ENCODE results near the gene ANO6.

The ANO6 gene

GRCh38 chr12:45278447-45278846 lies 62.6 kb downstream of the ANO6 start:
- DNase-seq (no peak), ATAC-seq (no peak)
- no peak overlapping the region for H3K27ac Mint-ChIP-seq
- no peaks in the 10 kb centered on the region for H3K27me3 Mint-ChIP-seq
- no peaks in the 10 kb centered on the region for H3K4me1 Mint-ChIP-seq
- H3K4me3 Mint-ChIP-seq: no peak overlapping the region
- no peaks in the 10 kb centered on the region for H3K9me3 Mint-ChIP-seq

GRCh38 chr12:45279931-45280830 lies 64.3 kb downstream of the ANO6 start:
- H3K27ac Mint-ChIP-seq: no peak overlapping the region
- DNase-seq (no peak), ATAC-seq (no peak)
- no peak overlapping the region for H3K4me3 Mint-ChIP-seq
- H3K27me3 Mint-ChIP-seq: no peaks in the 10 kb centered on the region
- no peaks in the 10 kb centered on the region for H3K4me1 Mint-ChIP-seq
- no peaks in the 10 kb centered on the region for H3K9me3 Mint-ChIP-seq

GRCh38 chr12:45281994-45282393 lies 66.1 kb downstream of the ANO6 start:
- ATAC-seq: no peak
- Mint-ChIP-seq H3K4me3 (no peak overlapping the region), H3K9me3 (no peaks in the 10 kb centered on the region), H3K27me3 (no peaks in the 10 kb centered on the region), H3K27ac (no peak overlapping the region), H3K4me1 (no peaks in the 10 kb centered on the region)
- no peak for DNase-seq

- H3K4me3 Mint-ChIP-seq: no peak overlapping the region
- H3K4me1 Mint-ChIP-seq: no peaks in the 10 kb centered on the region
- ATAC-seq: no peak
- DNase-seq: no peak
- no peak overlapping the region for H3K27ac Mint-ChIP-seq
- H3K9me3 Mint-ChIP-seq: no peaks in the 10 kb centered on the region
- no peaks in the 10 kb centered on the region for H3K27me3 Mint-ChIP-seq
Observed at GRCh38 chr12:45282411-45282810, 66.5 kb downstream of the ANO6 start.

- Mint-ChIP-seq H3K9me3 (no peaks in the 10 kb centered on the region), H3K4me1 (no peaks in the 10 kb centered on the region), H3K4me3 (no peak overlapping the region), H3K27ac (no peak overlapping the region), H3K27me3 (no peaks in the 10 kb centered on the region)
- ATAC-seq (no peak), DNase-seq (no peak)
Observed at GRCh38 chr12:45284096-45284901, 68.4 kb downstream of the ANO6 start.

GRCh38 chr12:45285717-45286116 lies 69.8 kb downstream of the ANO6 start:
- Mint-ChIP-seq H3K9me3 (no peaks in the 10 kb centered on the region), H3K4me1 (no peaks in the 10 kb centered on the region), H3K4me3 (no peak overlapping the region), H3K27ac (no peak overlapping the region), H3K27me3 (no peaks in the 10 kb centered on the region)
- ATAC-seq: no peak
- no peak for DNase-seq

- DNase-seq (no peak), ATAC-seq (no peak)
- Mint-ChIP-seq H3K4me3 (no peak overlapping the region), H3K4me1 (no peaks in the 10 kb centered on the region), H3K27ac (no peak overlapping the region), H3K27me3 (no peaks in the 10 kb centered on the region), H3K9me3 (no peaks in the 10 kb centered on the region)
Observed at GRCh38 chr12:45286621-45287020, 70.7 kb downstream of the ANO6 start.

- DNase-seq: no peak
- no peak for ATAC-seq
- Mint-ChIP-seq H3K27me3 (no peaks in the 10 kb centered on the region), H3K9me3 (no peaks in the 10 kb centered on the region), H3K27ac (no peak overlapping the region), H3K4me1 (no peaks in the 10 kb centered on the region), H3K4me3 (no peak overlapping the region)
Observed at GRCh38 chr12:45289245-45290215, 73.6 kb downstream of the ANO6 start.

GRCh38 chr12:45290216-45290605 lies 74.3 kb downstream of the ANO6 start:
- ATAC-seq (no peak), DNase-seq (no peak)
- H3K4me3 Mint-ChIP-seq: no peak overlapping the region
- no peaks in the 10 kb centered on the region for H3K4me1 Mint-ChIP-seq
- no peak overlapping the region for H3K27ac Mint-ChIP-seq
- no peaks in the 10 kb centered on the region for H3K27me3 Mint-ChIP-seq
- no peaks in the 10 kb centered on the region for H3K9me3 Mint-ChIP-seq

GRCh38 chr12:45291518-45291917 lies 75.6 kb downstream of the ANO6 start:
- ATAC-seq (no peak), DNase-seq (no peak)
- no peaks in the 10 kb centered on the region for H3K27me3 Mint-ChIP-seq
- no peaks in the 10 kb centered on the region for H3K4me1 Mint-ChIP-seq
- H3K4me3 Mint-ChIP-seq: no peak overlapping the region
- H3K9me3 Mint-ChIP-seq: no peaks in the 10 kb centered on the region
- H3K27ac Mint-ChIP-seq: no peak overlapping the region

GRCh38 chr12:45292486-45293195 lies 76.7 kb downstream of the ANO6 start:
- DNase-seq: no peak
- Mint-ChIP-seq H3K27ac (no peak overlapping the region), H3K4me3 (no peak overlapping the region)

GRCh38 chr12:45294906-45295305 lies 79.0 kb downstream of the ANO6 start:
- H3K4me3 Mint-ChIP-seq: no peak overlapping the region
- ATAC-seq (no peak), DNase-seq (no peak)
- H3K27ac Mint-ChIP-seq: no peak overlapping the region
- H3K9me3 Mint-ChIP-seq: no peaks in the 10 kb centered on the region
- no peaks in the 10 kb centered on the region for H3K4me1 Mint-ChIP-seq
- H3K27me3 Mint-ChIP-seq: no peaks in the 10 kb centered on the region

More at GRCh38 chr12:45292486-45293195, 76.7 kb downstream of the ANO6 start:
- Mint-ChIP-seq H3K9me3 (no peaks in the 10 kb centered on the region), H3K4me1 (no peaks in the 10 kb centered on the region), H3K27me3 (no peaks in the 10 kb centered on the region)
- ATAC-seq: no peak

- Mint-ChIP-seq H3K27me3 (no peaks in the 10 kb centered on the region), H3K4me3 (no peak overlapping the region), H3K9me3 (no peaks in the 10 kb centered on the region), H3K27ac (no peak overlapping the region), H3K4me1 (no peaks in the 10 kb centered on the region)
- ATAC-seq (no peak), DNase-seq (no peak)
Observed at GRCh38 chr12:45296046-45296586, 80.2 kb downstream of the ANO6 start.

- Mint-ChIP-seq H3K4me3 (no peak overlapping the region), H3K9me3 (no peaks in the 10 kb centered on the region), H3K27me3 (no peaks in the 10 kb centered on the region), H3K27ac (no peak overlapping the region), H3K4me1 (no peaks in the 10 kb centered on the region)
- ATAC-seq (no peak), DNase-seq (no peak)
Observed at GRCh38 chr12:45298047-45298446, 82.2 kb downstream of the ANO6 start.
